ENCODE results near the gene ITM2B.

ITM2B gene

GRCh38 chr13:48317511-48318376 lies 84.7 kb downstream of the ITM2B start:
- H3K4me3 ChIP-seq (ENCODE audit: low read depth, low read length) = no peak overlapping the region
- no peak for TF ChIP-seq CTCF (IDR thresholded peaks at IDR 0.05; ENCODE audit: control insufficient read depth, extremely low read depth, insufficient read depth)
- no peak for DNase-seq (ENCODE audit: low read depth)

GRCh38 chr13:48318377-48318811 lies 85.4 kb downstream of the ITM2B start:
- TF ChIP-seq CTCF (IDR thresholded peaks at IDR 0.05; ENCODE audit: control insufficient read depth, extremely low read depth, insufficient read depth) = no peak
- H3K4me3 ChIP-seq (ENCODE audit: low read depth, low read length) = no peak overlapping the region
- no peak for DNase-seq (ENCODE audit: low read depth)

GRCh38 chr13:48318821-48319511 lies 86.0 kb downstream of the ITM2B start:
- no peak for DNase-seq (ENCODE audit: low read depth)
- no peak for TF ChIP-seq CTCF (IDR thresholded peaks at IDR 0.05; ENCODE audit: control insufficient read depth, extremely low read depth, insufficient read depth)
- no peak overlapping the region for H3K4me3 ChIP-seq (ENCODE audit: low read depth, low read length)

All from LNCaP clone FGC (cell line).